GM21381 (cell line): ENCODE results near the gene ASTN2.

Experiments used
- ATAC-seq: cut with Tn5 transposase; IDR thresholded peaks from one replicate; pipeline ENCODE4 v1.9.1; 2021; ENCODE audit warnings: mild to moderate bottlenecking, moderate library complexity; ENCODE audit not compliant: unreplicated experiment

Gene ASTN2

DNA sequence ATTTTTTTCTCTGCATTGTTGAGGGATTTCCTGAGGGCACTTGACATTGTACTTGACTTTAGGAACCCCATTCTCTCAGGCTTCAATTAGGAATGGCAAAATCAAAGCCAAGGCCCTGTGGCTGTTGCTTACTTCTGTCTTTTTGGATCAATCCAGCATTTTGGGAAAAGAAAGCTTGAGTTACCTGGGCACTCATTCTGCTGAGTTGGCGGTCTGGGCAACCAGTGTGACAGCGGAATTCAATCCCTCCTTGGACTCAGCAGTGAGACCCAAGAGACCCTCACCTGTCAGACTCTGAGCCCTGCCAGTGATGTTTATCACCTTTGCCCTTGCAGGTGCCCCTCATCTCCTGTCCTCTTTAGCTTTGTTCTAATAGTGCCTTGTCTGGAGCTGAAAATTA, 1036.0 kb downstream of the ASTN2 start:
- ATAC-seq = no peak

DNA sequence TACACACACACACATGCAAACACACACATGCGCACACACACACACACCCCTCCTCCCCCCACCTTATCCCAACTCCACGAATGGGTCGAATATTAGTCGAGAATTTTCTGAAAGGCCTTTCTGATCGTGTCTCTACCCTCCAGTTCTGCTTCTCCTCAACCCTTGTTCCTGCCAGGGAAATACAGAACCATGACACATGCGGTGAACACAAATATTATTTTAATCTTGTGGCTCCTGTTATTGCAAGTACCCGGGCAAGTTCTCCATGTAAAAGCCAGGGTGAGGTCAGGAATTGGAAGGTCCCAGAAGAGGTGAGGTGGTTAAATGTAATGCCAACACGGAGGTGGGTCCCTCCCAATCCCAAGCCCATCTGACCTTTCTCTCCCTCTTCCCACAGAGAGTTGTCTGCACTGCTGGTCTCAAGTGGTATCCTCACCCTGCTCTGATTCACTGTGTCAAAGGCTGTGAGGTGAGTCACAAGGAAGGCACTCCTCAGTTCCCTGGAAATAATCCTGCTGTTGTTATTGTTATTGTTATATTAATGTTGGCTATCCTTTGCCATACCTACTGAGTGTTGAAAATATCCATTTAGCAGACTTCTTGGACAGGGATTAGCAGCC, 1037.6 kb downstream of the ASTN2 start:
- no peak for ATAC-seq
